MM.1S (cell line): ENCODE measurements around the gene TIMM23.

Experiments
- DNase-seq: peaks from one replicate; pipeline ENCODE4 v3.0.0-alpha.2; 2015
- H2AFZ ChIP-seq: fragments of 300-600 bp; sonication (generic); 2 replicates; pipeline ENCODE4 v1.6.0; 2016; ENCODE audit warnings: antibody characterized with exemption, low read length
- H3F3A ChIP-seq: fragments of 300-600 bp; sonication (generic); 2 replicates; pipeline ENCODE4 v1.6.1; 2016; ENCODE audit warnings: mild to moderate bottlenecking, antibody characterized with exemption, low read length, moderate library complexity, mixed read lengths; ENCODE audit not compliant: insufficient read depth
- H3K27ac ChIP-seq: fragments of 300-600 bp; sonication (generic); 2 replicates; pipeline ENCODE4 v1.5.1; 2016; ENCODE audit warnings: mild to moderate bottlenecking, low read length
- H3K27me3 ChIP-seq: fragments of 300-600 bp; sonication (generic); replicated peaks from 2 replicates; pipeline ENCODE4 v1.6.0; 2016; ENCODE audit warnings: low read length; ENCODE audit not compliant: insufficient read depth
- H3K36me3 ChIP-seq: fragments of 300-600 bp; sonication (generic); replicated peaks from 2 replicates; pipeline ENCODE4 v1.6.1; 2016; ENCODE audit warnings: mild to moderate bottlenecking, low read length, mixed read lengths; ENCODE audit not compliant: insufficient read depth
- H3K4me1 ChIP-seq: fragments of 300-600 bp; sonication (generic); 2 replicates; pipeline ENCODE4 v1.6.1; 2016; ENCODE audit warnings: low read length, mixed read lengths
- H3K4me2 ChIP-seq: fragments of 300-600 bp; sonication (generic); 2 replicates; pipeline ENCODE4 v1.6.0; 2016; ENCODE audit warnings: low read depth, low read length
- H3K4me3 ChIP-seq: fragments of 300-600 bp; sonication (generic); 2 replicates; pipeline ENCODE4 v1.5.1; 2016; ENCODE audit warnings: low read length, mixed read lengths
- H3K79me2 ChIP-seq: fragments of 300-600 bp; sonication (generic); 2 replicates; pipeline ENCODE4 v1.6.1; 2016; ENCODE audit warnings: mixed run types, low read length, mixed read lengths
- H3K9ac ChIP-seq: fragments of 300-600 bp; sonication (generic); 2 replicates; pipeline ENCODE4 v1.6.1; 2016; ENCODE audit warnings: low read length, mixed read lengths
- H3K9me2 ChIP-seq: fragments of 300-600 bp; sonication (generic); replicated peaks from 2 replicates; pipeline ENCODE4 v1.6.1; 2016; ENCODE audit warnings: mild to moderate bottlenecking, low read length, mixed read lengths; ENCODE audit not compliant: insufficient read depth
- H3K9me3 ChIP-seq: fragments of 300-600 bp; sonication (generic); replicated peaks from 2 replicates; pipeline ENCODE4 v1.6.1; 2016; ENCODE audit warnings: mild to moderate bottlenecking, low read length, mixed read lengths; ENCODE audit not compliant: insufficient read depth
- H4K20me1 ChIP-seq: fragments of 300-600 bp; sonication (generic); 2 replicates; pipeline ENCODE4 v1.6.1; 2016; ENCODE audit warnings: mild to moderate bottlenecking, low read length, moderate library complexity, mixed read lengths; ENCODE audit not compliant: insufficient read depth
- CTCF ChIP-seq: fragments of 300-600 bp; sonication (generic); IDR thresholded peaks from 2 replicates; pipeline ENCODE4 v1.5.1; 2016; ENCODE audit warnings: antibody characterized with exemption, low read length, mixed read lengths
- EZH2 ChIP-seq: fragments of 300-600 bp; sonication (generic); optimal IDR thresholded peaks from 2 replicates; pipeline ENCODE3; 2017; ENCODE audit warnings: low read depth, mild to moderate bottlenecking, antibody characterized with exemption, low read length, mixed read lengths
- EZH2phosphoT487 ChIP-seq: fragments of 300-600 bp; sonication (generic); IDR thresholded peaks from 2 replicates; pipeline ENCODE4 v1.6.1; 2018; ENCODE audit warnings: antibody characterized with exemption, low read length

The TIMM23 gene

GRCh38 chr10:46014683-46015405, 42.6 kb downstream of the TIMM23 start:
- Histone ChIP-seq H3K79me2 (peaks cover 78% of the 10 kb centered on the region), H3K36me3 (peaks cover 21% of the 10 kb centered on the region; the same call in 1 of the 2 replicates), H2AFZ (no peak overlapping the region), H3K9me2 (no peaks in the 10 kb centered on the region), H3K27ac (no peak overlapping the region), H3K27me3 (no peaks in the 10 kb centered on the region), H3F3A (peaks cover 4% of the 10 kb centered on the region; the same call in 1 of the 2 replicates), H3K9me3 (no peaks in the 10 kb centered on the region), H3K4me2 (no peak overlapping the region), H3K4me3 (no peak overlapping the region), H3K9ac (no peak overlapping the region), H3K4me1 (no peaks in the 10 kb centered on the region), H4K20me1 (peaks cover 27% of the 10 kb centered on the region)
- TF ChIP-seq CTCF (no peak), EZH2 (no peak), EZH2phosphoT487 (no peak)
- no peak for DNase-seq

- H3K9me3 ChIP-seq: no peaks in the 10 kb centered on the region
- no peak overlapping the region for H3K4me2 ChIP-seq
- H3K4me3 ChIP-seq: no peak overlapping the region
- H3K9ac ChIP-seq: no peak overlapping the region
- H3F3A ChIP-seq: peaks cover 4% of the 10 kb centered on the region; the same call in 1 of the 2 replicates
- no peak overlapping the region for H3K27ac ChIP-seq
- H3K36me3 ChIP-seq: peaks cover 16% of the 10 kb centered on the region; the same call in 1 of the 2 replicates
- H3K9me2 ChIP-seq: no peaks in the 10 kb centered on the region
- H3K4me1 ChIP-seq: no peaks in the 10 kb centered on the region
- TF ChIP-seq EZH2: no peak
- TF ChIP-seq CTCF: no peak
- no peak for TF ChIP-seq EZH2phosphoT487
- no peak overlapping the region for H2AFZ ChIP-seq
- H3K27me3 ChIP-seq: no peaks in the 10 kb centered on the region
- H4K20me1 ChIP-seq: peaks cover 40% of the 10 kb centered on the region
- DNase-seq: no peak
- peaks cover 87% of the 10 kb centered on the region for H3K79me2 ChIP-seq
Measured at GRCh38 chr10:46016190-46016589, 43.9 kb downstream of the TIMM23 start.

- H3K9me2 ChIP-seq: no peaks in the 10 kb centered on the region
- no peak overlapping the region for H3K27ac ChIP-seq
- H3K36me3 ChIP-seq: peaks cover 16% of the 10 kb centered on the region; the same call in 1 of the 2 replicates
- TF ChIP-seq EZH2: no peak
- TF ChIP-seq EZH2phosphoT487: no peak
- no peak for TF ChIP-seq CTCF
- H3K9me3 ChIP-seq: no peaks in the 10 kb centered on the region
- DNase-seq: no peak
- H3K9ac ChIP-seq: no peak overlapping the region
- no peak overlapping the region for H3K4me2 ChIP-seq
- peaks cover 46% of the 10 kb centered on the region for H4K20me1 ChIP-seq
- H3K27me3 ChIP-seq: no peaks in the 10 kb centered on the region
- H3K79me2 ChIP-seq: peaks cover 90% of the 10 kb centered on the region
- peaks cover 4% of the 10 kb centered on the region; the same call in 1 of the 2 replicates for H3F3A ChIP-seq
- H3K4me3 ChIP-seq: no peak overlapping the region
- no peak overlapping the region for H2AFZ ChIP-seq
- no peaks in the 10 kb centered on the region for H3K4me1 ChIP-seq
Measured at GRCh38 chr10:46016811-46017210, 44.5 kb downstream of the TIMM23 start.
